ENCODE data around the gene P2RX3.

The P2RX3 gene

GRCh38 chr11:57394203-57394965, 56.2 kb downstream of the P2RX3 start:
- TF ChIP-seq FOXP2 (optimal IDR thresholded peaks at IDR 0.05; ENCODE audit: borderline replicate concordance, extremely low read depth, extremely low read length, insufficient read depth) (no peak), SIN3A (IDR thresholded peaks at IDR 0.05; ENCODE audit: borderline replicate concordance, insufficient read depth, low read length) (no peak), TAF1 (IDR thresholded peaks at IDR 0.05; ENCODE audit: borderline replicate concordance, insufficient read depth, low read length) (no peak), POLR2AphosphoS5 (IDR thresholded peaks at IDR 0.05; ENCODE audit: low read depth, low read length) (no peak), REST (IDR thresholded peaks at IDR 0.05; ENCODE audit: insufficient read depth in 1 of 2, low read depth in 2 of 2, low read length in 2 of 2) (no peak)

GRCh38 chr11:57395905-57396623, 57.9 kb downstream of the P2RX3 start:
- TF ChIP-seq TAF1 (IDR thresholded peaks at IDR 0.05; ENCODE audit: borderline replicate concordance, insufficient read depth, low read length) (no peak), SIN3A (IDR thresholded peaks at IDR 0.05; ENCODE audit: borderline replicate concordance, insufficient read depth, low read length) (no peak), POLR2AphosphoS5 (IDR thresholded peaks at IDR 0.05; ENCODE audit: low read depth, low read length) (no peak), FOXP2 (optimal IDR thresholded peaks at IDR 0.05; ENCODE audit: borderline replicate concordance, extremely low read depth, extremely low read length, insufficient read depth) (no peak), REST (IDR thresholded peaks at IDR 0.05; ENCODE audit: insufficient read depth in 1 of 2, low read depth in 2 of 2, low read length in 2 of 2) (no peak)

- TF ChIP-seq POLR2AphosphoS5 (IDR thresholded peaks at IDR 0.05; ENCODE audit: low read depth, low read length) (no peak), TAF1 (IDR thresholded peaks at IDR 0.05; ENCODE audit: borderline replicate concordance, insufficient read depth, low read length) (no peak), FOXP2 (optimal IDR thresholded peaks at IDR 0.05; ENCODE audit: borderline replicate concordance, extremely low read depth, extremely low read length, insufficient read depth) (no peak), SIN3A (IDR thresholded peaks at IDR 0.05; ENCODE audit: borderline replicate concordance, insufficient read depth, low read length) (no peak), REST (IDR thresholded peaks at IDR 0.05; ENCODE audit: insufficient read depth in 1 of 2, low read depth in 2 of 2, low read length in 2 of 2) (no peak)
Measured at GRCh38 chr11:57396744-57397143, 58.6 kb downstream of the P2RX3 start.

GRCh38 chr11:57397394-57397990, 59.3 kb downstream of the P2RX3 start:
- TF ChIP-seq SIN3A (IDR thresholded peaks at IDR 0.05; ENCODE audit: borderline replicate concordance, insufficient read depth, low read length) (no peak), TAF1 (IDR thresholded peaks at IDR 0.05; ENCODE audit: borderline replicate concordance, insufficient read depth, low read length) (no peak), POLR2AphosphoS5 (IDR thresholded peaks at IDR 0.05; ENCODE audit: low read depth, low read length) (no peak), REST (IDR thresholded peaks at IDR 0.05; ENCODE audit: insufficient read depth in 1 of 2, low read depth in 2 of 2, low read length in 2 of 2) (no peak)

All from PFSK-1 (cell line).